ENCODE results near the gene ASCC3. TPM values are rescaled to one million over a fixed set of nuclear protein-coding genes. Genes with fewer than 3 reads are reported as not detected.
A peak's percentile ranks its signal among the peaks of the same experiment; 100 is the strongest.

The ASCC3 gene
- total and polyA plus RNA-seq, 2 experiments from 2014 or later = 92.9 to 129 TPM

DNA sequence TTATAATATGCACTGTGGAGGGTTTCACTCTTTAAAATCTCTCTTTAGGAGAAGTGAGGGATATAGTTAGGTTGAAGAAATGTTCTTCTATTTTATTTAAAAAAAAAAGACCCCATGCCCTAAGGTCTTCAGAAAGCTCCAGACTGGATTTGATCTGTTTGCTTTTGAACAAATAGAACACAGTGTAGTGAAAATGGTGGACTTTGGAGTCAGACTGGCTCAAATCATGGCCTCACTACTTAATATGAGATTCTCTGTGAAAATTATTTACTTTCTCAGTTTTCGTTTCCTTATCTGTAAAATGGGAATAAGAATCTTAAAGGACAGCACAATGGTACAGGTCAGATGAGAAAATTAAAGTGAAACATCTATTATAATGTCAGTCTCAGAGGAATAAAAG lies 203.9 kb downstream of the ASCC3 start (continued):
- TF ChIP-seq, protein P1, sequence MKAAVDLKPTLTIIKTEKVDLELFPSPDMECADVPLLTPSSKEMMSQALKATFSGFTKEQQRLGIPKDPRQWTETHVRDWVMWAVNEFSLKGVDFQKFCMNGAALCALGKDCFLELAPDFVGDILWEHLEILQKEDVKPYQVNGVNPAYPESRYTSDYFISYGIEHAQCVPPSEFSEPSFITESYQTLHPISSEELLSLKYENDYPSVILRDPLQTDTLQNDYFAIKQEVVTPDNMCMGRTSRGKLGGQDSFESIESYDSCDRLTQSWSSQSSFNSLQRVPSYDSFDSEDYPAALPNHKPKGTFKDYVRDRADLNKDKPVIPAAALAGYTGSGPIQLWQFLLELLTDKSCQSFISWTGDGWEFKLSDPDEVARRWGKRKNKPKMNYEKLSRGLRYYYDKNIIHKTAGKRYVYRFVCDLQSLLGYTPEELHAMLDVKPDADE (IDR thresholded peaks at IDR 0.05) = no peak
- no peak for TF ChIP-seq POLR2AphosphoS5 (IDR thresholded peaks at IDR 0.05; ENCODE audit: low read depth)
- TF ChIP-seq STAT1 (IDR thresholded peaks at IDR 0.05; ENCODE audit: unreplicated experiment) = no peak

DNA sequence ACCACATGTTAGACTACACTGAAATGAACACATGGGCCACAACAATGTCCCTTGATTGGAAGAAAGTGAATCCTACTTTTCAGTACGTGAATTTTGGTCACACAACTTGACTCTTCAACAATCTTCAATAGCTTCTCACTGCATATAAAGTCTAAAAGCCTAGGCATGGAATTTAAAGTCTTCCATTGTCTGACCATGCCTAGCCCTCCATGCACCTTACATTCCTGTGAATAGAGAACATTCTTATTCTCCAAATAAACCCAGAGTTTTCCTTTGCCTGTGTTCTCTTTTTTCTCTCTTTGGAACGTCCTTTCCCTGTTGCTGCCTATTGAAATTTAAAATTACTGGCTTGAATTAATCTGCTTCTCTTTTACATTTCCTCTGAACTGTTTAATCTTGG lies 207.5 kb downstream of the ASCC3 start:
- Mint-ChIP-seq H3K36me3 (ENCODE audit: low read depth) (peaks cover 4% of the 10 kb centered on the region; the same call in 1 of the 3 replicates), H3K27ac (peak overlapping the region; percentile 93), H3K4me3 (no peak overlapping the region), H3K9me3 (no peaks in the 10 kb centered on the region), H3K27me3 (ENCODE audit: insufficient read depth, low read depth, poor library complexity) (no peaks in the 10 kb centered on the region), H3K4me1 (peaks cover 21% of the 10 kb centered on the region)
- Histone ChIP-seq H2AFZ (no peak overlapping the region), H3K9me2 (ENCODE audit: insufficient read depth) (no peaks in the 10 kb centered on the region), H4K20me1 (replicated peaks; ENCODE audit: insufficient read depth) (no peaks in the 10 kb centered on the region), H3K79me2 (replicated peaks; ENCODE audit: insufficient read depth) (no peaks in the 10 kb centered on the region), H3K4me1 (ENCODE audit: insufficient read depth) (peaks cover 18% of the 10 kb centered on the region), H3K4me3 (no peak overlapping the region), H3K27ac (ENCODE audit: low read depth) (peak overlapping the region; percentile 32; the same call in 1 of the 2 replicates), H3K4me2 (0 out of 2 replicates have a peak overlapping the region, but pooled peaks have one; percentile 21), H3K27me3 (ENCODE audit: insufficient read depth) (no peaks in the 10 kb centered on the region), H3F3A (replicated peaks; ENCODE audit: low read depth) (no peaks in the 10 kb centered on the region), H3K36me3 (ENCODE audit: insufficient read depth) (no peaks in the 10 kb centered on the region)
- TF ChIP-seq, protein P2, sequence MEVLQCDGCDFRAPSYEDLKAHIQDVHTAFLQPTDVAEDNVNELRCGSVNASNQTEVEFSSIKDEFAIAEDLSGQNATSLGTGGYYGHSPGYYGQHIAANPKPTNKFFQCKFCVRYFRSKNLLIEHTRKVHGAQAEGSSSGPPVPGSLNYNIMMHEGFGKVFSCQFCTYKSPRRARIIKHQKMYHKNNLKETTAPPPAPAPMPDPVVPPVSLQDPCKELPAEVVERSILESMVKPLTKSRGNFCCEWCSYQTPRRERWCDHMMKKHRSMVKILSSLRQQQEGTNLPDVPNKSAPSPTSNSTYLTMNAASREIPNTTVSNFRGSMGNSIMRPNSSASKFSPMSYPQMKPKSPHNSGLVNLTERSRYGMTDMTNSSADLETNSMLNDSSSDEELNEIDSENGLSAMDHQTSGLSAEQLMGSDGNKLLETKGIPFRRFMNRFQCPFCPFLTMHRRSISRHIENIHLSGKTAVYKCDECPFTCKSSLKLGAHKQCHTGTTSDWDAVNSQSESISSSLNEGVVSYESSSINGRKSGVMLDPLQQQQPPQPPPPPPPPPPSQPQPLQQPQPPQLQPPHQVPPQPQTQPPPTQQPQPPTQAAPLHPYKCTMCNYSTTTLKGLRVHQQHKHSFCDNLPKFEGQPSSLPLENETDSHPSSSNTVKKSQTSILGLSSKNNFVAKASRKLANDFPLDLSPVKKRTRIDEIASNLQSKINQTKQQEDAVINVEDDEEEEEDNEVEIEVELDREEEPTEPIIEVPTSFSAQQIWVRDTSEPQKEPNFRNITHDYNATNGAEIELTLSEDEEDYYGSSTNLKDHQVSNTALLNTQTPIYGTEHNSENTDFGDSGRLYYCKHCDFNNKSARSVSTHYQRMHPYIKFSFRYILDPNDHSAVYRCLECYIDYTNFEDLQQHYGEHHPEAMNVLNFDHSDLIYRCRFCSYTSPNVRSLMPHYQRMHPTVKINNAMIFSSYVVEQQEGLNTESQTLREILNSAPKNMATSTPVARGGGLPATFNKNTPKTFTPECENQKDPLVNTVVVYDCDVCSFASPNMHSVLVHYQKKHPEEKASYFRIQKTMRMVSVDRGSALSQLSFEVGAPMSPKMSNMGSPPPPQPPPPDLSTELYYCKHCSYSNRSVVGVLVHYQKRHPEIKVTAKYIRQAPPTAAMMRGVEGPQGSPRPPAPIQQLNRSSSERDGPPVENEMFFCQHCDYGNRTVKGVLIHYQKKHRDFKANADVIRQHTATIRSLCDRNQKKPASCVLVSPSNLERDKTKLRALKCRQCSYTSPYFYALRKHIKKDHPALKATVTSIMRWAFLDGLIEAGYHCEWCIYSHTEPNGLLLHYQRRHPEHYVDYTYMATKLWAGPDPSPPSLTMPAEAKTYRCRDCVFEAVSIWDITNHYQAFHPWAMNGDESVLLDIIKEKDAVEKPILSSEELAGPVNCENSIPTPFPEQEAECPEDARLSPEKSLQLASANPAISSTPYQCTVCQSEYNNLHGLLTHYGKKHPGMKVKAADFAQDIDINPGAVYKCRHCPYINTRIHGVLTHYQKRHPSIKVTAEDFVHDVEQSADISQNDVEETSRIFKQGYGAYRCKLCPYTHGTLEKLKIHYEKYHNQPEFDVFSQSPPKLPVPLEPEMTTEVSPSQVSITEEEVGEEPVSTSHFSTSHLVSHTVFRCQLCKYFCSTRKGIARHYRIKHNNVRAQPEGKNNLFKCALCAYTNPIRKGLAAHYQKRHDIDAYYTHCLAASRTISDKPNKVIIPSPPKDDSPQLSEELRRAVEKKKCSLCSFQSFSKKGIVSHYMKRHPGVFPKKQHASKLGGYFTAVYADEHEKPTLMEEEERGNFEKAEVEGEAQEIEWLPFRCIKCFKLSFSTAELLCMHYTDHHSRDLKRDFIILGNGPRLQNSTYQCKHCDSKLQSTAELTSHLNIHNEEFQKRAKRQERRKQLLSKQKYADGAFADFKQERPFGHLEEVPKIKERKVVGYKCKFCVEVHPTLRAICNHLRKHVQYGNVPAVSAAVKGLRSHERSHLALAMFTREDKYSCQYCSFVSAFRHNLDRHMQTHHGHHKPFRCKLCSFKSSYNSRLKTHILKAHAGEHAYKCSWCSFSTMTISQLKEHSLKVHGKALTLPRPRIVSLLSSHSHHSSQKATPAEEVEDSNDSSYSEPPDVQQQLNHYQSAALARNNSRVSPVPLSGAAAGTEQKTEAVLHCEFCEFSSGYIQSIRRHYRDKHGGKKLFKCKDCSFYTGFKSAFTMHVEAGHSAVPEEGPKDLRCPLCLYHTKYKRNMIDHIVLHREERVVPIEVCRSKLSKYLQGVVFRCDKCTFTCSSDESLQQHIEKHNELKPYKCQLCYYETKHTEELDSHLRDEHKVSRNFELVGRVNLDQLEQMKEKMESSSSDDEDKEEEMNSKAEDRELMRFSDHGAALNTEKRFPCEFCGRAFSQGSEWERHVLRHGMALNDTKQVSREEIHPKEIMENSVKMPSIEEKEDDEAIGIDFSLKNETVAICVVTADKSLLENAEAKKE (CRISPR knock-in tag; IDR thresholded peaks at IDR 0.05) = peak; percentile 69
- TF ChIP-seq NANOG (IDR thresholded peaks at IDR 0.05; ENCODE audit: borderline replicate concordance) (peak; percentile 44; the same call in 1 of the 2 replicates), EZH2phosphoT487 (IDR thresholded peaks at IDR 0.05; ENCODE audit: unreplicated experiment) (no peak)
- ATAC-seq (peak; percentile 81), DNase-seq (ENCODE audit: low spot score) (peak; percentile 67)

Data from GM23338 (cell line).